Activated naive CD4-positive, alpha-beta T cell treated with anti-CD3 and anti-CD28 coated beads, Interleukin-2, amount 50 U/mL, for 16 hours (primary cell): Measurements from ENCODE around the gene DYNC1LI2.
"Not testable (repeated sequence)": the region's sequence is repeated elsewhere in the genome, so short reads cannot be mapped to it uniquely, and the experiment has no call there.

Experiments
- DNase-seq: peaks from one replicate; pipeline ENCODE4 v3.0.0-alpha.2; 2020

DYNC1LI2 gene

GRCh38 chr16:66751303-66751991 is at the start of gene DYNC1LI2:
Gene DYNC1LI2 (minus strand): TSS chr16:66751609. CDS start chr16:66751591, 18 bp downstream.
- DNase-seq, result peak; percentile 85

- no peak for DNase-seq
These were observed 49.4 kb upstream of the DYNC1LI2 start for GRCh38 chr16:66800856-66801255.

GRCh38 chr16:66798161-66798560 is 46.8 kb upstream of the DYNC1LI2 start:
- no peak for DNase-seq

GRCh38 chr16:66793984-66794383 is 42.6 kb upstream of the DYNC1LI2 start:
- not testable (repeated sequence) for DNase-seq

GRCh38 chr16:66790130-66790733 is 38.8 kb upstream of the DYNC1LI2 start:
- DNase-seq, result no peak

GRCh38 chr16:66787427-66787826 is 36.0 kb upstream of the DYNC1LI2 start:
- no peak for DNase-seq

GRCh38 chr16:66786551-66786950 is 35.1 kb upstream of the DYNC1LI2 start:
- DNase-seq, result no peak

GRCh38 chr16:66776457-66776856 is 25.0 kb upstream of the DYNC1LI2 start:
- no peak for DNase-seq

GRCh38 chr16:66774981-66775380 is 23.6 kb upstream of the DYNC1LI2 start:
- no peak for DNase-seq

- DNase-seq, result no peak
These were observed 6.7 kb upstream of the DYNC1LI2 start for GRCh38 chr16:66758086-66758485.

GRCh38 chr16:66754819-66755218 is 3.4 kb upstream of the DYNC1LI2 start:
- no peak for DNase-seq

- DNase-seq, result no peak
These were observed 2.8 kb upstream of the DYNC1LI2 start for GRCh38 chr16:66754211-66754610.

- no peak for DNase-seq
These were observed 1.5 kb upstream of the DYNC1LI2 start for GRCh38 chr16:66752958-66753357.

- DNase-seq, result no peak
These were observed 970 bp upstream of the DYNC1LI2 start for GRCh38 chr16:66752379-66752778.

- DNase-seq, result no peak
These were observed 548 bp upstream of the DYNC1LI2 start for GRCh38 chr16:66751992-66752322.

GRCh38 chr16:66751053-66751302 is 431 bp downstream of the DYNC1LI2 start:
- DNase-seq, result peak; percentile 23

GRCh38 chr16:66750279-66751052 is 943 bp downstream of the DYNC1LI2 start:
- no peak for DNase-seq

GRCh38 chr16:66746682-66747081 is 4.7 kb downstream of the DYNC1LI2 start:
- DNase-seq, result no peak

GRCh38 chr16:66746048-66746447 is 5.4 kb downstream of the DYNC1LI2 start:
- DNase-seq, result no peak

GRCh38 chr16:66741950-66742808 is 9.2 kb downstream of the DYNC1LI2 start:
- DNase-seq, result no peak

GRCh38 chr16:66741169-66741900 is 10.1 kb downstream of the DYNC1LI2 start:
- DNase-seq, result no peak

- DNase-seq, result no peak
These were observed 10.9 kb downstream of the DYNC1LI2 start for GRCh38 chr16:66740533-66740932.

- peak; percentile 22 for DNase-seq
These were observed 11.4 kb downstream of the DYNC1LI2 start for GRCh38 chr16:66740010-66740409.
